Tongue (tissue), 3 donors: ENCODE data around the gene AGAP9. TPM values are rescaled to one million over a fixed set of nuclear protein-coding genes. Genes with fewer than 3 reads are reported as not detected.
"Not testable (repeated sequence)": the region's sequence is repeated elsewhere in the genome, so short reads cannot be mapped to it uniquely, and the experiment has no call there.

Source experiments
- DNase-seq: peaks from one replicate; pipeline ENCODE4 v3.0.0-alpha.2; 2015
- small RNA-seq: library from RNA; depleted of rRNA; stranded (forward); fragments of <200 nt; gene quantifications from one replicate; pipeline ENCODE3, GENCODE V24; 2014; ENCODE audit warnings: low replicate concordance
- total RNA-seq: library from RNA; depleted of rRNA; stranded (reverse); fragments of >200 nt; gene quantifications from one replicate; pipeline ENCODE4 v1.2.3, GENCODE V29; 2014

Gene AGAP9
- total RNA-seq, 1 donor from 2014 or later, result 2.2 TPM

GRCh38 chr10:47456794-47457527 is 66.5 kb downstream of the AGAP9 start:
- DNase-seq, result no peak

GRCh38 chr10:47456079-47456785 is 67.2 kb downstream of the AGAP9 start:
- no peak for DNase-seq

DNA sequence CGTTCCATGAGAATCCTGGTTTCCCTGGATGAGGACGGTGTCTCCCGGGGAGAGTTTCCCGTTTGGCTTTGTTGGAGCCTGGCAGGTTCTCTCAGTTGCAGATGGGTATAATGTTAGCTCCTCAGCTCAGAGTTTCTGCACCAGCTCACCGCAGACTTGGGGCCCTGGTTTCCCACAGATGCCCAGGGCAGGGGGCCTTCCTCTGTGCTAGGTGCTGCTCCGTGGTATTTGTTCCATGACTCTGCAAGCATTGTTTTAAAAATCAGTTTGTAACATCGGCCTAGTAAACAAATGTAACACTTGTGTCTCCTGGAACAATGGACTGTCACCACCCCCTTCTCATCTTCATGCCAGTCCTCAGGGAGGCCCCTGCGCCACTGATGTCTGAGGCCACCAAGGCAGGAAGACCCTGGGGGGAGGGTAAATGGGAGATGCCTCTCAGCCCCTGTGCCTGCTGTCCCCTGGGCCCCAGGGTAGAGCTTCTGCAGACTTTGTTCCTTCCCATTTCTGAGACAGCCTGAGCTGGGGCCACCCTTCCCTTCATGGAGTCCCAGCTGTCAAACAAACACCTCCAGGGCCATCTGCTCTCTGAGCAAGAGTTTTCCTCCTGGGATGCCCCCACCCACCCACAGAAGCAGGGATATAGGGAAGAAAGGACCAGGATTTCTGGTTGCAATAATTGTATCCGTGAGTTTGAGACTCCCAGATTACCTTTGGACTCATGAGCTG is 67.9 kb downstream of the AGAP9 start:
- not testable (repeated sequence) for DNase-seq

GRCh38 chr10:47454780-47455058 is 68.7 kb downstream of the AGAP9 start:
- no peak for DNase-seq

GRCh38 chr10:47454008-47454779 is 69.2 kb downstream of the AGAP9 start:
- DNase-seq, result no peak

DNA sequence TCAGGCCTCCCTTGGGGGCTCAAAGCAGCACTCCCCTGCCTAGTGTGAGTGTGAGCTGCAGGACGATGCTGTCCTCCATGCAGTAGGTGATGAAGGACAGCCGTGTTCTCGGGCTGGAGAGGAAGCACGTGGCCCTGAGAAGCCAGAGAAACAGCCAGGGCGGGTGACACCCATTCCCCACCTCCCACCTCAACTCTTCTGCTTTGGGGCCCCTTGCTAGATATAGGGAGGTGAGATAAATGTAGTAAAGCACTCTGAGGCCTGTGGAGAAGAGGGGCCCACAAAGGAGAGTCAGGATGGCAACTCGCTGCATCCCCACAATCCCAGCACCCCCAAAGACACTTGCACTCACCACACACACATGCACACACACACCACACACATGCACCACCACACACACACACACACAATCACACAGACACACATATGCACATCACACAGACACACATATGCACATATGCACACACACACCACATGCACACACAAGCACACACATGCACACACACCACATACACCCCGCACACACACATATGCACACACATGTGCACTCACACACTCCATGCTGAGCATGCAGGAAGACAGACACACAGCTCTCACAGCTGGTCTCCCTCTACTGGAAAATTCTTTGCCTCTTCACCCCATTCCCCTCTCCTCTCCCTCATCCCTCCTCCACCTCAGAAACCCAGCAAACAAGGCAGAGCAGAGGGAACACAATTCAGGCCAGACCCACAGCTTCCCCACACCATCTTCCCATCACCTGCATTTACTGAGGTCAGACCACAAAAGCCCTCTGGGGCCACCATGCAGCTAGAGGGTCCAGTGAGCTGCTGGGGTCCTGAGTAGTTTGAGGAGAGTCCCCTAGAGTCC is 70.1 kb downstream of the AGAP9 start:
- no peak for DNase-seq

DNA sequence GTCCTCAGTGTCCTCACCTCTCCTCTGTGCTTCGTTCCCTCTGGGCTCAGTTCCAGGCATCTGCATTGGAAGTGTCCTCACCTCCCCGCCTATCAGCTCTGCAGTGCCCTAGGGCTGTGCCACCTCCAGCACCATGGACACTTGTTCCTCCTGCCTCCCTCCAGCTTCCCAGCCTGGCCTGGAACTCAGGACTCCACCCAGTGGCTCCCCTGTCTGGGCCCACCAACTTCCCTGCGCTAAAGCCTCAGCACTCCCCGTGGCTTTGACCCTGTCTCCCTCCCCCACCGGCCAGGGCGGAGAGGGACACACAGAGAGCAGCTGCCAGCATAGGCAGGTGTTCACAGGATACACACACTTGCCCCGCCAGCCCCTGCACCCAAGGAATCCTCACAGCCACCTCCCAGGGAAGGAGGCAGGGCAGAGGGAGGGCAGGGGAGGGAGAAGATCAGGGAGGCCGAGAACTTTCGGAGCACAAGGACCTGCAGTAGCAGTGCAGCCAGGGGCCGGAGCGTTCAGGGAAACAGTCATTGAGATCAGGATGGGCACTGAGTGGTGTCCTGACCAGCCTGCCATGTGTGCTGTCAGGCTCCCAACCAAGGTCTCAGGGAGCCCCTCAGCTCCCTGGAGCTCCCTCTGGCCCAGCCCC is 70.8 kb downstream of the AGAP9 start:
- peak; percentile 34 for DNase-seq

DNA sequence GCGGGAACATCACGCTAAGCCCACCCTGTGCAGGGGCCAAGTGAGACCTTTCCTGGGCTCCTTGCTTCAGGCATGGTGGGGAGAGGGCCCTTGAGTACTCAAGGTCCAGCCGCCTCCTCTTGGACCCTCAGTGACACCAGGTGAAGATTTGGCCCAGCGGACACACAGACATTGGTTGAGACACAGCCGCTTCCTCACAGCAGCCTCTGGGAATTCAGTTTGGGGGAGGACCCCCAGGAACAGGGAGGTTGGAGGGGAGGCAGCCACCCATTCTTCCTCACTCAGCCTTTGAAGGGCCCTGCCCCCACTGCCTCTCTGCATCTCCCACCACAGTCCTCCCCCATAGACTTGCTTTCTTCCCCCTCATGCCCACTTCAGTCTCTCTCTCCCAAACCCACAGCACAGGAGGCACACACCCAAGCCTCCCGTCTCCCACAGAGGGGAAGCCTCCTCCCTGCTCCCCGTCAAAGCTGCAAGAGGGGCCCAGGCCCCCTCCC is 71.4 kb downstream of the AGAP9 start:
- no peak for DNase-seq

Small RNA genes within 50 kb of the gene (small RNA-seq; reads per million reads assigned to genes)
- gene AL591684.3, result not detected
- gene RNA5SP312, result not detected

Other genes starting within 250 kb of the AGAP9 start
- 32.6 TPM for gene GDF10, start 223.4 kb downstream of the AGAP9 start, total RNA-seq
- not detected for gene GDF2, start 201.2 kb downstream of the AGAP9 start, total RNA-seq
- not detected for gene RBP3, start 175.3 kb downstream of the AGAP9 start, total RNA-seq
- 1.4 TPM for gene ZNF488, start 139.3 kb downstream of the AGAP9 start, total RNA-seq
- gene ANXA8, start 39.5 kb downstream of the AGAP9 start, total RNA-seq, result 9.3 TPM
- not detected for gene FAM25G, start 31.9 kb downstream of the AGAP9 start, total RNA-seq
- 1.1 TPM for gene SYT15B, start 240.0 kb upstream of the AGAP9 start, total RNA-seq